HL-60 (cell line): ENCODE data around the gene HOXB5.

ENCODE experiments used
- DNase-seq, 2 experiments: peaks; one replicate each; pipeline ENCODE4 v3.0.0-alpha.2; 2010 to 2020; ENCODE audit warnings: low read depth in 1 of 2, low spot score in 1 of 2
- H3K27ac ChIP-seq: fragments of 250-450 bp; sonication (Bioruptor Pico); replicated peaks from 2 replicates; pipeline ENCODE4 v1.5.1; 2020; ENCODE audit warnings: mild to moderate bottlenecking, moderate library complexity
- H3K27me3 ChIP-seq: fragments of 250-450 bp; sonication (Bioruptor Pico); 2 replicates; pipeline ENCODE4 v1.5.1; 2021; ENCODE audit warnings: mild to moderate bottlenecking, moderate library complexity; ENCODE audit not compliant: insufficient read depth, poor library complexity, severe bottlenecking
- H3K4me3 ChIP-seq: replicated peaks from 2 replicates; pipeline ENCODE4 v1.5.1; 2011; ENCODE audit warnings: mild to moderate bottlenecking, control low read depth, low read length; ENCODE audit not compliant: insufficient read depth
- GABPA ChIP-seq: IDR thresholded peaks from 2 replicates; pipeline ENCODE4 v1.6.1; 2012; ENCODE audit warnings: low read depth
- POLR2AphosphoS5 ChIP-seq: IDR thresholded peaks from 2 replicates; pipeline ENCODE4 v1.6.1; 2012; ENCODE audit warnings: low read depth
- SPI1 ChIP-seq: IDR thresholded peaks from 2 replicates; pipeline ENCODE4 v1.6.1; 2012; ENCODE audit warnings: low read depth, mild to moderate bottlenecking, borderline replicate concordance
- TF ChIP-seq, protein P1 (sequence below): IDR thresholded peaks from one replicate; pipeline ENCODE4 v1.5.1; 2011; ENCODE audit warnings: low read length, control low read depth, inconsistent platforms; ENCODE audit not compliant: insufficient read depth
- TF ChIP-seq, protein P2 (sequence below): IDR thresholded peaks from 2 replicates; pipeline ENCODE4 v1.6.1; 2012; ENCODE audit warnings: low read depth; ENCODE audit not compliant: insufficient replicate concordance

HOXB5 gene

DNA sequence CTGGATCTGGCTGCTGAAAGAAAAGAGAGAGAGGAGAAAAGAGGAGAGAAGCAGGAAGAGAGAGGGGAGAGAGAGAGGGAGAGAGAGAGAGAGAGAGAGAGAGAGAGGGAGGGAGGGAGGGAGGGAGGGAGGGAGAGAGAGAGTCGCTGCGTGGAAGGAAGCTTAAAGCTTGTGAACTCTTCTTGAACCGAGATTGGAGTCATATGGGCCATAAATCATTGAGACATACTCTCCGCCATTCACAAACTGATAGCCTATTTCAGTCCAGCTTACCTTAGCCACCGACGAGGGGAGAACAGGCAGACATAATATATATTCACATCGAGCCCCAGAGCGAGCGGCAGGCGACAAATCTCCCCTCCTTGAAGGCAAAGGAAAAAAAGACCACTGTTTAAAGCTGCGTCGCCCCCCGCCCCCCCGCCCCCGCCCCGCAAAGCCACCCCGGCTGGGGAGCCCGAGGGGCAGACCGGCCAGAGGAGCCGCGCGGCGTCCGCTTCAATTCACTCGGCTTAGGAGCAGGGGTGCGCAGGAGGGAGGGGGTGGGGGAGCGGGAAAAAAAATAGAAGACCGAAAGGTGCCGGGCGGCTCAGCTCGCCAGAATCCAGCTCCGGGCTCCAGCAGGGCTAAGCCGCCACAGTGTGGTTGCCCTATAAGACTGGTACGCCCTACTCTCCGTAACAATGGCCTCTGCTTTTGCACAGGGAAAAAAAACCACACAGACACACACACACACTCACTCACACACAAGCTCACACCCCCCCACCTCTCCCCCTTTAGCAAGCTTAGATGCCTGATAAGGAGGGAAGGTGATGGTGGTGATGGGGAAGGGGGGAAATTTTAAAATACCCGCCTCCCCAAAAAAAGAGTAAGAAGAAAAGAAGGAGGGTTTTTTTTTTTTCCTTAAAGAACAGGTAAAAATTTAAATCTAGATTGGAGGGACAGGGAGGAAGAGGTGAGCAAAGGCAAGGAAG, 38.0 kb downstream of the HOXB5 start:
- H3K27ac ChIP-seq: no peak overlapping the region
- no peak overlapping the region for H3K4me3 ChIP-seq
- peaks cover 39% of the 10 kb centered on the region for H3K27me3 ChIP-seq
- no peak for DNase-seq
- TF ChIP-seq, protein P1, sequence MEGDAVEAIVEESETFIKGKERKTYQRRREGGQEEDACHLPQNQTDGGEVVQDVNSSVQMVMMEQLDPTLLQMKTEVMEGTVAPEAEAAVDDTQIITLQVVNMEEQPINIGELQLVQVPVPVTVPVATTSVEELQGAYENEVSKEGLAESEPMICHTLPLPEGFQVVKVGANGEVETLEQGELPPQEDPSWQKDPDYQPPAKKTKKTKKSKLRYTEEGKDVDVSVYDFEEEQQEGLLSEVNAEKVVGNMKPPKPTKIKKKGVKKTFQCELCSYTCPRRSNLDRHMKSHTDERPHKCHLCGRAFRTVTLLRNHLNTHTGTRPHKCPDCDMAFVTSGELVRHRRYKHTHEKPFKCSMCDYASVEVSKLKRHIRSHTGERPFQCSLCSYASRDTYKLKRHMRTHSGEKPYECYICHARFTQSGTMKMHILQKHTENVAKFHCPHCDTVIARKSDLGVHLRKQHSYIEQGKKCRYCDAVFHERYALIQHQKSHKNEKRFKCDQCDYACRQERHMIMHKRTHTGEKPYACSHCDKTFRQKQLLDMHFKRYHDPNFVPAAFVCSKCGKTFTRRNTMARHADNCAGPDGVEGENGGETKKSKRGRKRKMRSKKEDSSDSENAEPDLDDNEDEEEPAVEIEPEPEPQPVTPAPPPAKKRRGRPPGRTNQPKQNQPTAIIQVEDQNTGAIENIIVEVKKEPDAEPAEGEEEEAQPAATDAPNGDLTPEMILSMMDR: no peak
- TF ChIP-seq GABPA: no peak
- no peak for TF ChIP-seq SPI1
- TF ChIP-seq POLR2AphosphoS5: no peak
- TF ChIP-seq, protein P2, sequence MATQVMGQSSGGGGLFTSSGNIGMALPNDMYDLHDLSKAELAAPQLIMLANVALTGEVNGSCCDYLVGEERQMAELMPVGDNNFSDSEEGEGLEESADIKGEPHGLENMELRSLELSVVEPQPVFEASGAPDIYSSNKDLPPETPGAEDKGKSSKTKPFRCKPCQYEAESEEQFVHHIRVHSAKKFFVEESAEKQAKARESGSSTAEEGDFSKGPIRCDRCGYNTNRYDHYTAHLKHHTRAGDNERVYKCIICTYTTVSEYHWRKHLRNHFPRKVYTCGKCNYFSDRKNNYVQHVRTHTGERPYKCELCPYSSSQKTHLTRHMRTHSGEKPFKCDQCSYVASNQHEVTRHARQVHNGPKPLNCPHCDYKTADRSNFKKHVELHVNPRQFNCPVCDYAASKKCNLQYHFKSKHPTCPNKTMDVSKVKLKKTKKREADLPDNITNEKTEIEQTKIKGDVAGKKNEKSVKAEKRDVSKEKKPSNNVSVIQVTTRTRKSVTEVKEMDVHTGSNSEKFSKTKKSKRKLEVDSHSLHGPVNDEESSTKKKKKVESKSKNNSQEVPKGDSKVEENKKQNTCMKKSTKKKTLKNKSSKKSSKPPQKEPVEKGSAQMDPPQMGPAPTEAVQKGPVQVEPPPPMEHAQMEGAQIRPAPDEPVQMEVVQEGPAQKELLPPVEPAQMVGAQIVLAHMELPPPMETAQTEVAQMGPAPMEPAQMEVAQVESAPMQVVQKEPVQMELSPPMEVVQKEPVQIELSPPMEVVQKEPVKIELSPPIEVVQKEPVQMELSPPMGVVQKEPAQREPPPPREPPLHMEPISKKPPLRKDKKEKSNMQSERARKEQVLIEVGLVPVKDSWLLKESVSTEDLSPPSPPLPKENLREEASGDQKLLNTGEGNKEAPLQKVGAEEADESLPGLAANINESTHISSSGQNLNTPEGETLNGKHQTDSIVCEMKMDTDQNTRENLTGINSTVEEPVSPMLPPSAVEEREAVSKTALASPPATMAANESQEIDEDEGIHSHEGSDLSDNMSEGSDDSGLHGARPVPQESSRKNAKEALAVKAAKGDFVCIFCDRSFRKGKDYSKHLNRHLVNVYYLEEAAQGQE: no peak

DNA sequence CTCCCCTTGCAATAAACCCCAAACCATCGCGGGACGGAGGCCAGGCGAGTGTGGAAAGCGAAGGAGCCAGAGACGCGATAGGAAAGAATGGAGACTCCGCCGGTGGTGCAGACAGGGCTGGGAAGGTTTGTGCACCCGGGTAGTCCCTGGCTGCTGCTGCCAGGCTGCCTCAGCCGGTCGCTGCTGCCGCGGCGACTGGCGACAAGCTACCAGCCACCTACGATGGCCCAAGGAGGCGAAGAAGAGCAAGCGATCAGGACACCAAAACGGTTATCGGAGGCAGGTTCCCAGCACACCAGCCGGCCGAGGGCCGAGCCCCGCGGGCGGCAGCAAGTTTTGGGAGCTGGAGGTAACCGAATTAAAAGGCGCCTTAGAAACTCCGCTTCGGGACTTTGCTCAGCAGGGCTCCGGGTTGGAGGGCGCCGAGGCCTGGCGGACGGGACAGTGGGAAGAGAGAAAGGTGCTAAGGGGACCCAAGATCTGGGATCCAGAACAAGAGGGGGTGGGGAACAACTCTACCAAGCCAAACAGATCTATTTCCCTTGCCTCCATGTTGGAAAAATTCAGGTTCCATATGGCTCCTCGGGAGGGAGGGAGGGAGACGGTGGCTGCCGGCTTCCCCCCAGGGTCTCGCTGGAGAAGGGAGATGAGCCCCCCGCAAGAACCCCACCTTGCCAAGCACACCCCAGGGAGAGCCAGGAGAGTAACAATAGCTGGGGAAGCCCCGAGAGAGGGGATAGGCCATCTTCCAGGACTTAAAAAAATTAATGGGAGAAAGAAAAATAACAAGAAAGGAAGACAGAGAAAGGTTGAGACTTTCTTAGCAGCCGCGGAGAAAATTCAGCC, 38.9 kb downstream of the HOXB5 start:
- Histone ChIP-seq H3K27ac (no peak overlapping the region), H3K4me3 (no peak overlapping the region)
- TF ChIP-seq GABPA (no peak), POLR2AphosphoS5 (no peak), SPI1 (no peak)
- TF ChIP-seq, protein P2: no peak
- TF ChIP-seq, protein P1: no peak

DNA sequence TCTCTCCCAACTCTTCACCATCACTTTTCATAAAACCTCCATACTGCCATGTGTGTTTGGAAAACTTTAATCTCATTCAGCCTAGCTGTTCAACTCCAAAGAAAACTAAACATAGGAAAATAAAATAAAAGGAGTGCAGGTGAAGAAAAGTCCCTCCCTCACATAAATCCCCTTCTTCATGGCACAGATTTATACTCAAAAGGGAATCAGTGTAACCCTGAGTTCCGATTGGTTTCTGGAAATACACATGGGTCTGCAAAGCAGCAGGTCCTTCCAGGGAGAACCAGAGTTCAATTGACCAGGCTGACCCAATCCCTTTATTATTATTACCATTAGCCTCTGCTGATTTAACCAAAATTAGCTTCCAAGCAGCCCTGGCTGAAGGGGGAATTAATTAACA, 39.8 kb downstream of the HOXB5 start:
- H3K27me3 ChIP-seq: peaks cover 34% of the 10 kb centered on the region
- H3K27ac ChIP-seq: no peak overlapping the region

More for the DNA sequence above, 38.9 kb downstream of the HOXB5 start:
- peaks cover 36% of the 10 kb centered on the region for H3K27me3 ChIP-seq
- DNase-seq: no peak

More for the DNA sequence above, 39.8 kb downstream of the HOXB5 start:
- no peak overlapping the region for H3K4me3 ChIP-seq
- DNase-seq: no peak
- TF ChIP-seq, protein P2: no peak
- TF ChIP-seq SPI1: no peak
- TF ChIP-seq, protein P1: no peak
- no peak for TF ChIP-seq GABPA
- TF ChIP-seq POLR2AphosphoS5: no peak
